ENCODE results near the gene KHDRBS2.

DNA sequence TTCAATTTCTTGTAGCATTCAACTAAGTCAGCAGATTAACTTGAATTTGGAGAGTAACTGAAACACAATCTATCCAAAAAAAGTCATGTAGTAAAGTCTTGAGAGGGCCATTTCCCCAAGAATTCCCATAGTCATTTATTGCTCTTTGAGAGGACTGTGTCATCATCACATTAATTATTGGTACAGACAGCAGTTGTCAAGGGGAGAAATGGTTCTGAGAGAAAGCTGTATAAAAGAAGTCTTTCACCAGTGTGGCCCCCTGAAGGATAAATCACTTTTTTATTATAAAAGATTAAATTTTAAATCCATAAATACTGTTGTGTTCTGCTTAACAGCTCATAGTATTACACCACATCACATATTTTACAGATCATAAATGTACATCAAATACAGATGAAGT lies 111.5 kb downstream of the KHDRBS2 start:
- no peak for TF ChIP-seq RAD51 (IDR thresholded peaks at IDR 0.05; ENCODE audit: borderline replicate concordance)
- TF ChIP-seq, protein P1, sequence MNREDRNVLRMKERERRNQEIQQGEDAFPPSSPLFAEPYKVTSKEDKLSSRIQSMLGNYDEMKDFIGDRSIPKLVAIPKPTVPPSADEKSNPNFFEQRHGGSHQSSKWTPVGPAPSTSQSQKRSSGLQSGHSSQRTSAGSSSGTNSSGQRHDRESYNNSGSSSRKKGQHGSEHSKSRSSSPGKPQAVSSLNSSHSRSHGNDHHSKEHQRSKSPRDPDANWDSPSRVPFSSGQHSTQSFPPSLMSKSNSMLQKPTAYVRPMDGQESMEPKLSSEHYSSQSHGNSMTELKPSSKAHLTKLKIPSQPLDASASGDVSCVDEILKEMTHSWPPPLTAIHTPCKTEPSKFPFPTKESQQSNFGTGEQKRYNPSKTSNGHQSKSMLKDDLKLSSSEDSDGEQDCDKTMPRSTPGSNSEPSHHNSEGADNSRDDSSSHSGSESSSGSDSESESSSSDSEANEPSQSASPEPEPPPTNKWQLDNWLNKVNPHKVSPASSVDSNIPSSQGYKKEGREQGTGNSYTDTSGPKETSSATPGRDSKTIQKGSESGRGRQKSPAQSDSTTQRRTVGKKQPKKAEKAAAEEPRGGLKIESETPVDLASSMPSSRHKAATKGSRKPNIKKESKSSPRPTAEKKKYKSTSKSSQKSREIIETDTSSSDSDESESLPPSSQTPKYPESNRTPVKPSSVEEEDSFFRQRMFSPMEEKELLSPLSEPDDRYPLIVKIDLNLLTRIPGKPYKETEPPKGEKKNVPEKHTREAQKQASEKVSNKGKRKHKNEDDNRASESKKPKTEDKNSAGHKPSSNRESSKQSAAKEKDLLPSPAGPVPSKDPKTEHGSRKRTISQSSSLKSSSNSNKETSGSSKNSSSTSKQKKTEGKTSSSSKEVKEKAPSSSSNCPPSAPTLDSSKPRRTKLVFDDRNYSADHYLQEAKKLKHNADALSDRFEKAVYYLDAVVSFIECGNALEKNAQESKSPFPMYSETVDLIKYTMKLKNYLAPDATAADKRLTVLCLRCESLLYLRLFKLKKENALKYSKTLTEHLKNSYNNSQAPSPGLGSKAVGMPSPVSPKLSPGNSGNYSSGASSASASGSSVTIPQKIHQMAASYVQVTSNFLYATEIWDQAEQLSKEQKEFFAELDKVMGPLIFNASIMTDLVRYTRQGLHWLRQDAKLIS (CRISPR knock-in tag; IDR thresholded peaks at IDR 0.05), result no peak
- TF ChIP-seq, protein P2, sequence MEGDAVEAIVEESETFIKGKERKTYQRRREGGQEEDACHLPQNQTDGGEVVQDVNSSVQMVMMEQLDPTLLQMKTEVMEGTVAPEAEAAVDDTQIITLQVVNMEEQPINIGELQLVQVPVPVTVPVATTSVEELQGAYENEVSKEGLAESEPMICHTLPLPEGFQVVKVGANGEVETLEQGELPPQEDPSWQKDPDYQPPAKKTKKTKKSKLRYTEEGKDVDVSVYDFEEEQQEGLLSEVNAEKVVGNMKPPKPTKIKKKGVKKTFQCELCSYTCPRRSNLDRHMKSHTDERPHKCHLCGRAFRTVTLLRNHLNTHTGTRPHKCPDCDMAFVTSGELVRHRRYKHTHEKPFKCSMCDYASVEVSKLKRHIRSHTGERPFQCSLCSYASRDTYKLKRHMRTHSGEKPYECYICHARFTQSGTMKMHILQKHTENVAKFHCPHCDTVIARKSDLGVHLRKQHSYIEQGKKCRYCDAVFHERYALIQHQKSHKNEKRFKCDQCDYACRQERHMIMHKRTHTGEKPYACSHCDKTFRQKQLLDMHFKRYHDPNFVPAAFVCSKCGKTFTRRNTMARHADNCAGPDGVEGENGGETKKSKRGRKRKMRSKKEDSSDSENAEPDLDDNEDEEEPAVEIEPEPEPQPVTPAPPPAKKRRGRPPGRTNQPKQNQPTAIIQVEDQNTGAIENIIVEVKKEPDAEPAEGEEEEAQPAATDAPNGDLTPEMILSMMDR (CRISPR knock-in tag; IDR thresholded peaks at IDR 0.05), result no peak

Measured in HepG2 (cell line).